HUDEP-2 (cell line): Measurements from ENCODE around the gene MCM10.

ENCODE experiments used
- DNase-seq, 76 experiments: peaks; one replicate each; lab custom pipeline; 2025; ENCODE audit not compliant: unreplicated experiment in 76 of 76; lab: John Stamatoyannopoulos, UW

MCM10 gene

GRCh38 chr10:13163859-13164258, 2.5 kb downstream of the MCM10 start:
- DNase-seq = no peak

- DNase-seq = no peak
These were observed 3.8 kb downstream of the MCM10 start for GRCh38 chr10:13165177-13165576.

GRCh38 chr10:13167568-13167967, 6.2 kb downstream of the MCM10 start:
- DNase-seq = no peak

GRCh38 chr10:13168781-13169180, 7.4 kb downstream of the MCM10 start:
- DNase-seq = no peak

GRCh38 chr10:13173616-13174015, 12.3 kb downstream of the MCM10 start:
- DNase-seq = no peak

GRCh38 chr10:13180788-13181187, 19.4 kb downstream of the MCM10 start:
- DNase-seq = no peak

GRCh38 chr10:13182424-13182823, 21.1 kb downstream of the MCM10 start:
- no peak for DNase-seq

GRCh38 chr10:13183625-13184024, 22.3 kb downstream of the MCM10 start:
- no peak for DNase-seq

GRCh38 chr10:13184276-13184675, 22.9 kb downstream of the MCM10 start:
- no peak for DNase-seq

GRCh38 chr10:13184730-13185514, 23.6 kb downstream of the MCM10 start:
- DNase-seq = no peak

- no peak for DNase-seq
These were observed 25.8 kb downstream of the MCM10 start for GRCh38 chr10:13187135-13187534.

GRCh38 chr10:13188593-13188992, 27.2 kb downstream of the MCM10 start:
- DNase-seq = no peak

GRCh38 chr10:13189961-13190360, 28.6 kb downstream of the MCM10 start:
- DNase-seq = no peak

- DNase-seq = no peak
These were observed 29.5 kb downstream of the MCM10 start for GRCh38 chr10:13190816-13191215.

GRCh38 chr10:13191362-13191761, 30.0 kb downstream of the MCM10 start:
- DNase-seq = no peak

- DNase-seq = no peak
These were observed 32.3 kb downstream of the MCM10 start for GRCh38 chr10:13193637-13194036.

- DNase-seq = no peak
These were observed 33.7 kb downstream of the MCM10 start for GRCh38 chr10:13195016-13195415.

GRCh38 chr10:13201132-13201531, 39.8 kb downstream of the MCM10 start:
- no peak for DNase-seq

- DNase-seq = no peak
These were observed 44.7 kb downstream of the MCM10 start for GRCh38 chr10:13206091-13206490.

- peak in 1 of 76 experiments; percentile 2 for DNase-seq
These were observed 45.4 kb downstream of the MCM10 start for GRCh38 chr10:13206546-13207443.

- no peak for DNase-seq
These were observed 51.8 kb downstream of the MCM10 start for GRCh38 chr10:13213163-13213562.

GRCh38 chr10:13218878-13219277, 57.5 kb downstream of the MCM10 start:
- no peak for DNase-seq
